ENCODE results near the gene FCN1. TPM values are rescaled to one million over a fixed set of nuclear protein-coding genes. Genes with fewer than 3 reads are reported as not detected.
A peak's percentile ranks its signal among the peaks of the same experiment; 100 is the strongest.

The FCN1 gene
- total RNA-seq, 1 donor from 2014 or later: 84.4 TPM

DNA sequence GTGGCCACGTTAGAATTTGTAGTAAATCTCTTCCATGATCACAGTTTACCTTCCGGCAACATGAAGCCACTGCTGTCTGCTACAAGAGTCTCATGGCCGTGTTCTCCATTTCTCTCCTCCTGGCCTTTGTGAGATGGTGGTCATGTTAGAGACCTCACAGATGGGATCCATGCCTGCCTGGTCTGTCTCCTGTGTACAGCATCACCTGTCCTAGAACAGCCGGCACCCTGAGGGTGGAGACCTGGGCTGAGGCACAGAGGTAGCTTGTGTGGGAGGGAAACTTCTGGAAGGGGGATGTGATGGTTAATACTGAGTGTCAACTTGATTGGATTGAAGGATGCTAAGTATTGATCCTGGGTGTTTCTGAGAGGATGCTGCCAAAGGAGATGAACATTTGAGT is 40.2 kb downstream of the FCN1 start:
- ATAC-seq (no peak), DNase-seq (no peak)
- intact Hi-C loops (cut with DNase I): no loop called here
- TF ChIP-seq, protein P1, sequence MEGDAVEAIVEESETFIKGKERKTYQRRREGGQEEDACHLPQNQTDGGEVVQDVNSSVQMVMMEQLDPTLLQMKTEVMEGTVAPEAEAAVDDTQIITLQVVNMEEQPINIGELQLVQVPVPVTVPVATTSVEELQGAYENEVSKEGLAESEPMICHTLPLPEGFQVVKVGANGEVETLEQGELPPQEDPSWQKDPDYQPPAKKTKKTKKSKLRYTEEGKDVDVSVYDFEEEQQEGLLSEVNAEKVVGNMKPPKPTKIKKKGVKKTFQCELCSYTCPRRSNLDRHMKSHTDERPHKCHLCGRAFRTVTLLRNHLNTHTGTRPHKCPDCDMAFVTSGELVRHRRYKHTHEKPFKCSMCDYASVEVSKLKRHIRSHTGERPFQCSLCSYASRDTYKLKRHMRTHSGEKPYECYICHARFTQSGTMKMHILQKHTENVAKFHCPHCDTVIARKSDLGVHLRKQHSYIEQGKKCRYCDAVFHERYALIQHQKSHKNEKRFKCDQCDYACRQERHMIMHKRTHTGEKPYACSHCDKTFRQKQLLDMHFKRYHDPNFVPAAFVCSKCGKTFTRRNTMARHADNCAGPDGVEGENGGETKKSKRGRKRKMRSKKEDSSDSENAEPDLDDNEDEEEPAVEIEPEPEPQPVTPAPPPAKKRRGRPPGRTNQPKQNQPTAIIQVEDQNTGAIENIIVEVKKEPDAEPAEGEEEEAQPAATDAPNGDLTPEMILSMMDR (IDR thresholded peaks at IDR 0.05): no peak
- no peak overlapping the region for H3K27ac ChIP-seq
- peaks cover 9% of the 10 kb centered on the region for H3K27me3 ChIP-seq (ENCODE audit: low read depth)
- no peaks in the 10 kb centered on the region for H3K4me1 ChIP-seq
- no peaks in the 10 kb centered on the region for H3K36me3 ChIP-seq
- H3K9me3 ChIP-seq: no peaks in the 10 kb centered on the region
- no peak overlapping the region for H3K4me3 ChIP-seq

DNA sequence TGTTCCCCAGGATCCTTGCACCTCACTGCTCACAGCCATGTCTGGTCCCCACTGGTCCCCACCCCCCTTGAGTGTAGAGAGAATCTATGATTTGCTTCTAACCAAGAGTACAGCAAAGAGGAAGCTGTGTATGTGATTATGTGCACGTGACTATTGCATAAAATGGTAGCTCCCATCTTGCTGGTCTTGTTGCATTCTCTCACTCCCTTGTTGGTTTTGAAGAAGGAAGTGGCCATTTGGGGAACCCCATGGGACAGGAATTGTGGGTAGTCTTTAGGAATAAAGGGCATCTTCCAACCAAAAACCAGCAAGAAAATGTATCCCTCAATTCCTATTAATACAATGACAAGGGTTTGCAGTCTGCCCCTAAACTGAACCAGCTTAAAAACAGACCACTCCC is 42.3 kb downstream of the FCN1 start:
- Histone ChIP-seq H3K27ac (no peak overlapping the region), H3K36me3 (no peaks in the 10 kb centered on the region), H3K27me3 (ENCODE audit: low read depth) (peaks cover 2% of the 10 kb centered on the region), H3K4me1 (no peaks in the 10 kb centered on the region), H3K4me3 (no peak overlapping the region), H3K9me3 (no peaks in the 10 kb centered on the region)
- ATAC-seq (no peak), DNase-seq (no peak)
- intact Hi-C loops (cut with DNase I): no loop called here
- TF ChIP-seq, protein P1 (IDR thresholded peaks at IDR 0.05): no peak

DNA sequence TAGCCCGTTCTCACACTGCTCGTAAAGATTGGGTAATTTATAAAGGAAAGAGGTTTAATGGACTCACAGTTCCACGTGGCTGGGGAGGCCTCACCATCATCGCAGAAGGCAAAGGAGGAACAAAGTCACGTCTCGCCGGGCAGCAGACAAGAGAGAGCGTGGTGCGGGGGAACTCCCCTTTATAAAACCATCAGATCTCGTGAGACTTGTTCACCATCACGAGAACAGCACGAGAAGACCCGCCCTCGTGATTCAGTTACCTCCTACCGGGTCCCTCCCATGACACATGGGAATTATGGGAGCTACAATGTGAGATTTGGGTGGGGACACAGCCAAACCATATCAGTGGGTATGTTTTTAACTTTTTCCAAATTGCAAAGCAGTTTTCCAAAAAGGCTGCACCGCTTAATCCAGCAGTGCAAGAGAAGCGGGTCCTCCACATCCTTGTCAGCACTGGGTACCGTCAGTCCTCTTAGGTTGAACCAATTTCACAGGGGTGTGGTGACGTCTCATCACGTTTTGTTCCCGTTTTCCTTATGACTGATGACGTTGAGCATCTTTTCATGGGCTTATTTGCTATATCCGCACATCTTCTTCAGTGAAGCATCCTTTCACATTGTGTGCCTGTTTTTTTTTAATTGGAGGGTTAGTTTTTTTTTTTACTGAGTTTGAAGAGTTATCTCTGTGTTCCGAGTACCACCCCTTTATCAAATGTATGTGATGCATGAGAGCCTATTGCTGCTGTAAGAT is 45.1 kb downstream of the FCN1 start:
- no peaks in the 10 kb centered on the region for H3K36me3 ChIP-seq
- ATAC-seq (no peak), DNase-seq (no peak)
- intact Hi-C loops (cut with DNase I): no loop called here
- no peak overlapping the region for H3K27ac ChIP-seq
- H3K4me1 ChIP-seq: no peaks in the 10 kb centered on the region
- H3K27me3 ChIP-seq (ENCODE audit: low read depth): no peaks in the 10 kb centered on the region
- no peak overlapping the region for H3K4me3 ChIP-seq
- H3K9me3 ChIP-seq: no peaks in the 10 kb centered on the region
- TF ChIP-seq, protein P1 (IDR thresholded peaks at IDR 0.05): no peak

DNA sequence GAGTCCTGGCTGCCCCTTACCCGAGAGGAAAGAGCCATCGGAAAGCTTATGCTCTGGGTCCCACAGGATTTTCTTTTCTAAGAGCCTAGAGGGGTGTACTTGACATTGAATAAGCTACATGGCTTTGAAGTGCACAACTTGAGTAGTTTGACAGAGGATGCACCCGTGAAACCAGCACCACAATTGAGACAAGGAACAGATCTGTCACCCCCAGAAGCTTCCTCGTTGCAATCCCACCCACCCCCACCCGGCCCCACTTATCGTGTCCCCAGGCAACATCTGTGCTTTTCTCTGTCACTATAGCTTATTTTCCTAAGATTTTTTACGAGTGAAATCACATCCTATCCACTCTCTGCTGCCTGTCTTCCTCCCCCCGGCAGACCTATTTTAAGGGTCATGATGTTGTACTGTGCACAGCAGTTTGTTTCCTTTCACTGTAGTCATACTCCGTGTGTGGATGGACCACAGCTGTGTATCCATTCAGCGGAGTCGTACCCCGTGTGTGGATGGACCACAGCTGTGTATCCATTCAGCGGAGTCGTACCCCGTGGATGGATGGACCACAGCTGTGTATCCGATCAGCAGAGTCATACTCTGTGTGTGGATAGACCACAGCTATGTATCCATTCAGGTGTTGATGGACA is 45.9 kb downstream of the FCN1 start:
- intact Hi-C loops (cut with DNase I): no loop called here
- DNase-seq: no peak
- ATAC-seq: peak; percentile 75 to 86

DNA sequence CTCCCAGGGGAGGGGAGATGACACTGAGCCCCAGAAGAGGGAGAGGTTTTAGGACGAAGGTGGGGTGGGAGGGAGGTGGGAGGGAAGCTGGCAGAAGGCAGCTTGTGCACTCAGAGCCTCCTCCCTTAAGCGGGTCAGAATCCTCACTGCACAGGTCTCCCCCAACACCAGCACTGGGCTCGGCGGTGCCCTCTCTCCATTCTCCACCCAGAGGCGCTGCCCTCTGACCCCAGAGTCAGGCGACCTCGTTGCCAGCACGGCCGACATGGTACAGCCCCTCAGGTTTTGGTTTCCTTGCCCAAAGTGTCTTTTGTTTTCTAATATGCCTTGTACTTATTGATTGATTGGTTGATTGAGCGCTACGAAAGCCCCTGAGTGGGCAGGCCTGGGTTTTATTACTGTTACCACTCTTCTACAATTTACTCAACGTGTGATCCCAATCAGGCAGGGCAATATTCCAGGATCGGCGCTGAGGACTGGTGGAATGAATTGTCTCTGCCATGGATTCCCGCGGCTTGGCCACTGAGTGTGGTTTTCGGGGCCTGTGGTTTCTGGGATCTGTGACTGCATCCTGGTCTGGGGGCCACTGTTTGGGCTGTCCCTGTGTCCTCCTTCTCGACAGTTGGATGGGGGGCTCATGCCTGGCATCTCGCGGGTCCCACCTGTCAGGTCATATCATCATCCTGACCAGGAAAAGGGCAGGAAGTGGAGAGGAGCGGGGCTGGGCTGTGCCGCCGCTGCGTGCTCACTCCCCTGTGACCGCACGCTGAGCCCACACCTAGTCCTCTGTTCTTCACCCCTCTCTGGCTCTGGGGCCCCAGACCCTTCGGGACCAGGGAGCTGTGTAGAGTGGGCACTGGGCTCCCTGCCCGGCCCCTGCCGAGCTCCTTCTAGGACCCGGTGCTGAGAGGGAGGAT is 46.7 kb downstream of the FCN1 start:
- intact Hi-C loops (cut with DNase I): no loop called here
- no peaks in the 10 kb centered on the region for H3K27me3 ChIP-seq (ENCODE audit: low read depth)
- peak in 1 of 2 donors; percentile 15 for ATAC-seq
- peak overlapping the region; percentile 73 for H3K27ac ChIP-seq
- no peak for DNase-seq
- TF ChIP-seq, protein P1 (IDR thresholded peaks at IDR 0.05): no peak
- H3K36me3 ChIP-seq: no peaks in the 10 kb centered on the region
- no peaks in the 10 kb centered on the region for H3K9me3 ChIP-seq
- H3K4me3 ChIP-seq: no peak overlapping the region
- no peaks in the 10 kb centered on the region for H3K4me1 ChIP-seq

More for the DNA sequence above, 45.9 kb downstream of the FCN1 start:
- Histone ChIP-seq H3K4me3 (no peak overlapping the region), H3K36me3 (no peaks in the 10 kb centered on the region), H3K27me3 (ENCODE audit: low read depth) (no peaks in the 10 kb centered on the region), H3K27ac (peak overlapping the region; percentile 73), H3K9me3 (no peaks in the 10 kb centered on the region), H3K4me1 (no peaks in the 10 kb centered on the region)
- TF ChIP-seq, protein P1 (IDR thresholded peaks at IDR 0.05): no peak
